Subcutaneous abdominal adipose tissue (tissue), 5 donors: ENCODE measurements around the gene HNF1B.

ENCODE experiments used
- H3K27ac ChIP-seq: one replicate; pipeline ENCODE4 v1.7.0; 2013; ENCODE audit warnings: low read depth, mild to moderate bottlenecking, inconsistent platforms, low read length, moderate library complexity
- H3K27me3 ChIP-seq, 5 donors: one replicate each; pipeline ENCODE4 v1.7.0; 2013; ENCODE audit warnings: low read length in 5 of 5, inconsistent platforms in 1 of 5; ENCODE audit not compliant: control insufficient read depth in 5 of 5, insufficient read depth in 4 of 5
- H3K36me3 ChIP-seq, 5 donors: one replicate each; pipeline ENCODE4 v1.7.0; 2013; ENCODE audit warnings: low read length in 5 of 5; ENCODE audit not compliant: control insufficient read depth in 5 of 5, insufficient read depth in 5 of 5
- H3K4me1 ChIP-seq, 5 donors: one replicate each; pipeline ENCODE4 v1.7.0; 2013; ENCODE audit warnings: low read length in 5 of 5, mild to moderate bottlenecking in 3 of 5, moderate library complexity in 1 of 5; ENCODE audit not compliant: control insufficient read depth in 5 of 5, insufficient read depth in 5 of 5
- H3K4me3 ChIP-seq, 5 donors: one replicate each; pipeline ENCODE4 v1.7.0; 2013; ENCODE audit warnings: low read length in 5 of 5, low read depth in 1 of 5
- H3K9ac ChIP-seq, 5 donors: one replicate each; pipeline ENCODE4 v1.7.0; 2013; ENCODE audit warnings: low read length in 5 of 5, mild to moderate bottlenecking in 4 of 5, moderate library complexity in 3 of 5
- H3K9me3 ChIP-seq, 5 donors: one replicate each; pipeline ENCODE4 v1.7.0; 2013; ENCODE audit warnings: low read length in 5 of 5; ENCODE audit not compliant: control insufficient read depth in 5 of 5
- donor health status: healthy.
- donor health status: healthy.
- donor health status: healthy.
- donor health status: healthy.
- donor health status: healthy.

Gene HNF1B

DNA sequence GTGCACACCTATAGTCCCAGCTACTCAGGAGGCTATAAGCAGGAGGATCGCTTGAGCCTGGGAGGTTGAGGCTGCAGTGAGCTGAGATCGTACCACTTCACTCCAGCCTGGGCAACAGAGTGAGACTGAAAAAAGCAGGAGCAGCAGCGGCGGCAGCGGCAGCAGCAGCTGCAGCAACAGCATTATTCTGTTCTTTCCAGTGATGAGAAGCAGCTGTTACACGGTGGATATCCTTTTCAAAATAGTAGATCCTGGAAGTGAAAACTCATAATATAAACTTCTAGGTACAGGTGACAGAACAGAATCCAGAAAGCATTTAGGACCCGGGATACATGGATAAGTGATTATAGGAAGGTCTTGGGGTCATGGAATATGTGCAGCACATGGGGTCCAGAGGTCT, 17.8 kb upstream of the HNF1B start:
- Histone ChIP-seq H3K4me3 (no peak overlapping the region), H3K27ac (no peak overlapping the region), H3K9ac (no peak overlapping the region), H3K36me3 (no peaks in the 10 kb centered on the region), H3K4me1 (no peaks in the 10 kb centered on the region), H3K27me3 (peaks cover 4 to 16% (median 9%) of the 10 kb centered on the region in 5 donors), H3K9me3 (no peaks in the 10 kb centered on the region)

- H3K9me3 ChIP-seq, result no peaks in the 10 kb centered on the region
- H3K4me1 ChIP-seq, result no peaks in the 10 kb centered on the region
- no peak overlapping the region for H3K4me3 ChIP-seq
- H3K27ac ChIP-seq, result no peak overlapping the region
- H3K9ac ChIP-seq, result no peak overlapping the region
- H3K36me3 ChIP-seq, result no peaks in the 10 kb centered on the region
- H3K27me3 ChIP-seq, result peaks cover 4 to 13% (median 8%) of the 10 kb centered on the region in 5 donors
Measured at GRCh38 chr17:37761961-37762360, 17.1 kb upstream of the HNF1B start.

DNA sequence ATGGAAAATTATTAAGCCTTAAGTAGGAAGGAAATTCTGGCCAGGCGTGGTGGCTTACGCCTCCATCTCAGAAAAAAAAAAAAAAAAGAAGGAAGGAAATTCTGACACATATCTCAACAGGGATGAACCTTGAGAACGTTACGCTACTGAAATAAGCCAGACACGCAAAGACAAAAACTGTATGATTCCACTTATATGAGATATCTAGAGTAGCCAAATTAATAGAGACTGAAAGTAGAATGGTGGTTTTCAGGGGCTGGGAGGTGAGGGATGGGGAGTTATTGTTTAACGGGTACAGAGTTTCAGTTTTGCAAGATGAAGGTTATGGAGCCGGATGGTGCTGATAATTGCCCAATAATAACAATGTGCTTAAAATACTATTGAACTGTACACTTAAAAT, 16.2 kb upstream of the HNF1B start:
- Histone ChIP-seq H3K4me3 (no peak overlapping the region), H3K9me3 (no peaks in the 10 kb centered on the region), H3K9ac (no peak overlapping the region), H3K27ac (no peak overlapping the region), H3K36me3 (no peaks in the 10 kb centered on the region), H3K4me1 (no peaks in the 10 kb centered on the region), H3K27me3 (peaks cover 4 to 13% (median 8%) of the 10 kb centered on the region in 5 donors)

DNA sequence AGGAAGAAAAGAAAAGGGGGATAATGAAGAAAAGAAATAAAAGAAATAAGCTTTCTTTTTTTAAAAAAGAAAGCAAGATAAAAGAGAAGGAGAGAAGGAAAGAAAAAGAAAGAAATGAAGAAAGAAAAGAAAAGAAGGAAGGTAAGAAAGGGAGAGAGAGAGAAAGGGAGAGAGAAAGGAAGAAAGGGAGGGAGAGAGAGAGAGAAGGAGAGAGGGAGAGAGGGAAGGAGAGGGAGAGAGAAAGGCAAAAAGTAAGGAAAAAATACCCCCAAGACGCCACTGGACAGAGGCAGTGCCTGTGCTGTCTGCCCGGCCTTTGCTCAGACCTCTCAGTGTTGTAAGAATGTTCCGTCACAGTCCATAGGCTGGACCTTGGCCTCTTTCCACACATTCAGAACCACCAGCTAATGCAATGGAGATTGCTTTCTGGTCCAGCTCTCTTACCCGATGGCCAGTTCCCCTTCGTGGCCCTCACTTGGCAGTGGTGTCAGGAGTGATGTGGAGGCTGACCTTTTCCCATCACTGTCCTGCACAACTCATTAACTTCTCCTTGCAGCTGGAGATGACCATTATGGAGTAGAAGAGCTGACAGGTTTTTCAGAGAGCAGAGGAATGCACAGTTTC, 14.3 kb upstream of the HNF1B start:
- no peaks in the 10 kb centered on the region for H3K9me3 ChIP-seq
- no peak overlapping the region for H3K4me3 ChIP-seq
- H3K9ac ChIP-seq, result no peak overlapping the region
- no peaks in the 10 kb centered on the region for H3K36me3 ChIP-seq
- peaks cover 4 to 19% (median 8%) of the 10 kb centered on the region in 5 donors for H3K27me3 ChIP-seq
- no peak overlapping the region for H3K27ac ChIP-seq
- no peaks in the 10 kb centered on the region for H3K4me1 ChIP-seq

- no peaks in the 10 kb centered on the region for H3K9me3 ChIP-seq
- H3K27ac ChIP-seq, result no peak overlapping the region
- peaks cover 3 to 13% (median 5%) of the 10 kb centered on the region in 5 donors for H3K27me3 ChIP-seq
- no peaks in the 10 kb centered on the region for H3K36me3 ChIP-seq
- no peaks in the 10 kb centered on the region for H3K4me1 ChIP-seq
- H3K9ac ChIP-seq, result no peak overlapping the region
- no peak overlapping the region for H3K4me3 ChIP-seq
Measured at GRCh38 chr17:37756051-37756450, 11.2 kb upstream of the HNF1B start.

- H3K27me3 ChIP-seq, result peaks cover 3 to 13% (median 9%) of the 10 kb centered on the region in 5 donors
- H3K4me1 ChIP-seq, result no peaks in the 10 kb centered on the region
- H3K36me3 ChIP-seq, result no peaks in the 10 kb centered on the region
- H3K9ac ChIP-seq, result no peak overlapping the region
- H3K27ac ChIP-seq, result no peak overlapping the region
- no peaks in the 10 kb centered on the region for H3K9me3 ChIP-seq
- H3K4me3 ChIP-seq, result no peak overlapping the region
Measured at GRCh38 chr17:37755455-37755854, 10.6 kb upstream of the HNF1B start.

DNA sequence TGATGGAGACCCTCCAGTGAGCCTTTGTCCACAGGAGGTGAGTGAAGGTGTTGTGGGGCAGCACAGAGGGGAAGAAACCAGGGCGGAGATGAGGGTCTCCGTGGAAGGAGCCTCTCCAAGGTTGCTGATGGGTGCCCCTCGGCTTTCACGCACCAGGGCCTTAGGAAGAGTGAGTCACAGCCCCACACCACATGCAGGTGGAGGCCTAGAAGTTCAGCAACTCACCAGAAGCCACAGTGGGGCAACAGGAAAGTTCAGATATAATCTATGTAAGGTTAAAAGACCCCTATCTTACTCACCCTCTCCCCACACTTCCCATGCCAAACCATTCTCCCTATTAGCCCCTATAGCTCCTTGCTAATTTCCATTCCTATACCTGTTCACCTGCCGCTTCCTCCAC, 9.5 kb upstream of the HNF1B start:
- no peaks in the 10 kb centered on the region for H3K4me1 ChIP-seq
- H3K36me3 ChIP-seq, result no peaks in the 10 kb centered on the region
- no peaks in the 10 kb centered on the region for H3K9me3 ChIP-seq
- no peak overlapping the region for H3K9ac ChIP-seq
- H3K4me3 ChIP-seq, result no peak overlapping the region
- peaks cover 3 to 13% (median 9%) of the 10 kb centered on the region in 5 donors for H3K27me3 ChIP-seq
- H3K27ac ChIP-seq, result no peak overlapping the region

DNA sequence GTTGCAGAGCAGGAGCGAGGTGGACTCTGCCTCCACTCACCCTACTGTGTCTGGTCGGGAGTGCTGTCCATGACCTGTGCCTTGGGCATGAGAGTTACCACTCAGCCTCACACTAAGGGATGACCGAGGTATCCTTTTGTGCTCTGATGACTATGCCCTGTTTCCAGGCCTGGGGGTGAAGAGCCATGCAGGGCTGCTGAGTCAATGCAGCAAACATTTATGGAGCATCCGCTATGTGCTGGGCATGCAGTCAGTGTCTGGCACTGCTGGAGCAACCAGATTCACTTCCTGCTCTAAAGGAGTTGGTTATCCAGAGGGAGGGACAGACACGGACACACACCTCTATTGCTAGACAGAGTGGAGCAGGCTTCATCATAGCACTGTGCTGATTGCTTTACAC, 7.6 kb upstream of the HNF1B start:
- Histone ChIP-seq H3K9ac (no peak overlapping the region), H3K9me3 (no peaks in the 10 kb centered on the region), H3K27ac (no peak overlapping the region), H3K27me3 (peaks cover 0 to 13% (median 6%) of the 10 kb centered on the region in 5 donors), H3K4me3 (no peak overlapping the region), H3K36me3 (no peaks in the 10 kb centered on the region), H3K4me1 (no peaks in the 10 kb centered on the region)

GRCh38 chr17:37750768-37751475, 6.1 kb upstream of the HNF1B start:
- no peaks in the 10 kb centered on the region for H3K36me3 ChIP-seq
- peaks cover 9 to 21% (median 16%) of the 10 kb centered on the region in 5 donors for H3K27me3 ChIP-seq
- no peak overlapping the region for H3K4me3 ChIP-seq
- H3K4me1 ChIP-seq, result no peaks in the 10 kb centered on the region
- H3K9ac ChIP-seq, result no peak overlapping the region
- no peak overlapping the region for H3K27ac ChIP-seq
- no peaks in the 10 kb centered on the region for H3K9me3 ChIP-seq

DNA sequence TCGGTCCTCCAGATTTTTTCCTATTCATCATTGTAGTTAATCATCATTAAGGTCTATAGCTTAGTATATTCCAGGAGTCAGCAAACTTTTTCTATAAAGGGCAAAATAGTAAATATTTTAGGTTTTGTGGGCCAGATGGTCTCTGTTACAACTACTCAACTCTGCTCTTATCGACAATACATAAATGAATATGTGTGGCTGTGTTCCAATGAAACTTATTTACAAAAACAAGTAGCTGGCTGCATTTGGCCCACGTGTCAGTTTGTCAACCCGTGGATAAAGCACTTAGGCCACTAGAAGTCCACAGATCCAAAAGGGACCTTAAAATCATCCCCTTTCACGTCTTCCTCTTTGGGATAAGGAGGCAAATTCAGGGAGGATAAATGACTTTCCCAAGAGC, 5.4 kb upstream of the HNF1B start:
- peaks cover 0 to 3% (median 1%) of the 10 kb centered on the region in 5 donors for H3K4me1 ChIP-seq
- no peaks in the 10 kb centered on the region for H3K36me3 ChIP-seq
- H3K9ac ChIP-seq, result no peak overlapping the region
- no peak overlapping the region for H3K4me3 ChIP-seq
- H3K27me3 ChIP-seq, result peaks cover 13 to 24% (median 22%) of the 10 kb centered on the region in 5 donors
- no peaks in the 10 kb centered on the region for H3K9me3 ChIP-seq
- H3K27ac ChIP-seq, result no peak overlapping the region
